Measurements from ENCODE around the gene AK9.
A peak's percentile ranks its signal among the peaks of the same experiment; 100 is the strongest.

Gene AK9

DNA sequence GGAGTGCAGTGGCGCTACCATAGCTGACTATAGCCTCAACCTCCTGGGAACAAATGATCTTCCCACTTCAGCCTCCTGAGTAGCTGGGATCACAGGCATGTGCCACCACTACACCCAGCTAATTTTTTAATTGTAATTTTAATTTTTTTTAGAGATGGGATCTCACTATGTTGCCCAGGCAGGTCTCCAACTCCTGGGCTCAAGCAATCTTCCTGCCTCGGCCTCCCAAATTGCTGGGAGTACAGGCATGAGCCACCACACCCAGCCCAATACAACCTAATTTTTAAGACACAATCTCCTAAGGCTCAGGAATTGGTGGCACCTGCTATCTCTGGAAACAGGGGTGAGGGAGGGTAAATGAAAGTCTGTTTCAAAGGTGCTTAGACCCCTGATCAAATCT is 213.8 kb downstream of the AK9 start:
- Histone ChIP-seq H4K8ac (ENCODE audit: low read depth, low read length) (no peak overlapping the region), H3K79me1 (ENCODE audit: low read length) (peaks cover 36% of the 10 kb centered on the region), H3K27ac (ENCODE audit: low read depth, low read length) (peak overlapping the region; percentile 17), H3K36me3 (ENCODE audit: control insufficient read depth, insufficient read depth, low read length) (peaks cover 10% of the 10 kb centered on the region), H3K18ac (ENCODE audit: low read length) (no peak overlapping the region), H4K5ac (ENCODE audit: low read length) (no peak overlapping the region), H3K4me3 (ENCODE audit: low read length) (no peak overlapping the region), H3K56ac (ENCODE audit: low read length) (no peak overlapping the region), H2AK5ac (ENCODE audit: low read length) (no peak overlapping the region), H3K79me2 (ENCODE audit: control insufficient read depth, insufficient read depth, low read length) (peaks cover 46% of the 10 kb centered on the region), H3K4ac (ENCODE audit: low read depth, low read length) (no peak overlapping the region), H2BK15ac (replicated peaks; ENCODE audit: low read depth) (no peak overlapping the region), H3K4me1 (ENCODE audit: control insufficient read depth, low read depth, low read length) (peaks cover 10% of the 10 kb centered on the region), H3K23ac (ENCODE audit: low read length) (peak overlapping the region; percentile 66), H2BK5ac (ENCODE audit: low read length) (no peak overlapping the region), H2BK120ac (ENCODE audit: low read depth, low read length) (no peak overlapping the region), H3K27me3 (ENCODE audit: insufficient read depth, low read length, poor library complexity) (no peaks in the 10 kb centered on the region), H3K9ac (ENCODE audit: low read length) (no peak overlapping the region), H3K4me2 (ENCODE audit: low read length) (no peak overlapping the region)
- no peak for DNase-seq
- WGBS (ENCODE audit: extremely low coverage, insufficient coverage, low lambda C conversion rate) = no CpG with 5 or more reads among the region's 2 CpGs

DNA sequence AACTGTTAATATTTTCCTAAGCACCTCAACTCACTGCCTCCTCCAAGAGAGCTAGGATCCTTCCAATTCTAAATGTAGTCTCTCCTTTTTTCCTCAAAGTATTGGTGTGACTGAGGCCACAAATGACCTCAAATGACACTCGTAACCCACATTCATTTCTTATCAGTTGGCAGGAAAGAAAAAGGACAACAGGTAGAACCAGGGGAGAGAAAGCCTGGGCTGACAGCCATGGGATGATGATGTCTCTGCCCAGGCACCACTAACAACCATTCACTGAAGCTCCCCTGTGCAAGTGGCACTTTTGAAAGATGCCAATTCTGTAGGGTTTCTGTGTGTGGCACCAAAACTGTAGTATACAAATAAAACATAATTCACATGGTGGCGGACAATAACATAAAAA is 215.4 kb downstream of the AK9 start:
- no peak overlapping the region for H3K4me3 ChIP-seq (ENCODE audit: low read length)
- H3K27me3 ChIP-seq (ENCODE audit: insufficient read depth, low read length, poor library complexity) = no peaks in the 10 kb centered on the region
- peaks cover 3% of the 10 kb centered on the region for H3K4me1 ChIP-seq (ENCODE audit: control insufficient read depth, low read depth, low read length)
- H3K18ac ChIP-seq (ENCODE audit: low read length) = no peak overlapping the region
- H2BK15ac ChIP-seq (replicated peaks; ENCODE audit: low read depth) = no peak overlapping the region
- H3K79me2 ChIP-seq (ENCODE audit: control insufficient read depth, insufficient read depth, low read length) = peaks cover 32% of the 10 kb centered on the region
- no peak overlapping the region for H2BK5ac ChIP-seq (ENCODE audit: low read length)
- H3K79me1 ChIP-seq (ENCODE audit: low read length) = peaks cover 34% of the 10 kb centered on the region
- H3K36me3 ChIP-seq (ENCODE audit: control insufficient read depth, insufficient read depth, low read length) = peaks cover 21% of the 10 kb centered on the region
- H3K9ac ChIP-seq (ENCODE audit: low read length) = no peak overlapping the region
- no CpG with 5 or more reads among the region's 2 CpGs for WGBS (ENCODE audit: extremely low coverage, insufficient coverage, low lambda C conversion rate)
- no peak overlapping the region for H2AK5ac ChIP-seq (ENCODE audit: low read length)
- H3K56ac ChIP-seq (ENCODE audit: low read length) = no peak overlapping the region
- no peak for DNase-seq
- no peak overlapping the region for H3K4me2 ChIP-seq (ENCODE audit: low read length)
- H3K23ac ChIP-seq (ENCODE audit: low read length) = no peak overlapping the region
- no peak overlapping the region for H3K4ac ChIP-seq (ENCODE audit: low read depth, low read length)
- H3K27ac ChIP-seq (ENCODE audit: low read depth, low read length) = no peak overlapping the region
- H2BK120ac ChIP-seq (ENCODE audit: low read depth, low read length) = no peak overlapping the region
- no peak overlapping the region for H4K5ac ChIP-seq (ENCODE audit: low read length)
- no peak overlapping the region for H4K8ac ChIP-seq (ENCODE audit: low read depth, low read length)

DNA sequence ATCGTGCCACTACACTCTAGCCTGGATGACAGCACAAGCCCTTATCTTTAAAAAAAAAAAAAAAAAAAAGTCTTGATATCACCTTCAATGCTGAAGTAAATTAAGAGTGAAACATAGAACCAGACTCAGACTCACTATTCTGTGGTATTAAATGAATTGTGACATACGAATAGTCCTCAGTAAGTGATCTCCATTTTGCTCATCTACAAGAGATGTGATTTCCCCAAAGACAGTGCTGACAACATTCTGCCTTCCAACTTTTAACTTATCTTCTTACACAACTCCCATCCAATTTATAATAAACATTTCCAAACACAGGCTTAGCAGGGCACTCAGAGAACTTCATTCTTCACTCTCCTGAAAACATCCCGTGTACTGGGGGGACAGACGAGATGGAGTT is 216.0 kb downstream of the AK9 start:
- H3K79me2 ChIP-seq (ENCODE audit: control insufficient read depth, insufficient read depth, low read length) = peaks cover 26% of the 10 kb centered on the region
- H2BK5ac ChIP-seq (ENCODE audit: low read length) = no peak overlapping the region
- H3K36me3 ChIP-seq (ENCODE audit: control insufficient read depth, insufficient read depth, low read length) = peaks cover 25% of the 10 kb centered on the region
- no peak overlapping the region for H3K56ac ChIP-seq (ENCODE audit: low read length)
- H3K4me3 ChIP-seq (ENCODE audit: low read length) = no peak overlapping the region
- DNase-seq = no peak
- no peak overlapping the region for H2AK5ac ChIP-seq (ENCODE audit: low read length)
- no CpG with 5 or more reads among the region's 4 CpGs for WGBS (ENCODE audit: extremely low coverage, insufficient coverage, low lambda C conversion rate)
- H3K4ac ChIP-seq (ENCODE audit: low read depth, low read length) = no peak overlapping the region
- no peaks in the 10 kb centered on the region for H3K27me3 ChIP-seq (ENCODE audit: insufficient read depth, low read length, poor library complexity)
- no peak overlapping the region for H3K23ac ChIP-seq (ENCODE audit: low read length)
- H3K9ac ChIP-seq (ENCODE audit: low read length) = no peak overlapping the region
- peaks cover 33% of the 10 kb centered on the region for H3K79me1 ChIP-seq (ENCODE audit: low read length)
- no peak overlapping the region for H3K18ac ChIP-seq (ENCODE audit: low read length)
- H2BK120ac ChIP-seq (ENCODE audit: low read depth, low read length) = no peak overlapping the region
- no peak overlapping the region for H2BK15ac ChIP-seq (replicated peaks; ENCODE audit: low read depth)
- H3K27ac ChIP-seq (ENCODE audit: low read depth, low read length) = no peak overlapping the region
- peaks cover 2% of the 10 kb centered on the region for H3K4me1 ChIP-seq (ENCODE audit: control insufficient read depth, low read depth, low read length)
- H4K8ac ChIP-seq (ENCODE audit: low read depth, low read length) = no peak overlapping the region
- no peak overlapping the region for H4K5ac ChIP-seq (ENCODE audit: low read length)
- no peak overlapping the region for H3K4me2 ChIP-seq (ENCODE audit: low read length)

DNA sequence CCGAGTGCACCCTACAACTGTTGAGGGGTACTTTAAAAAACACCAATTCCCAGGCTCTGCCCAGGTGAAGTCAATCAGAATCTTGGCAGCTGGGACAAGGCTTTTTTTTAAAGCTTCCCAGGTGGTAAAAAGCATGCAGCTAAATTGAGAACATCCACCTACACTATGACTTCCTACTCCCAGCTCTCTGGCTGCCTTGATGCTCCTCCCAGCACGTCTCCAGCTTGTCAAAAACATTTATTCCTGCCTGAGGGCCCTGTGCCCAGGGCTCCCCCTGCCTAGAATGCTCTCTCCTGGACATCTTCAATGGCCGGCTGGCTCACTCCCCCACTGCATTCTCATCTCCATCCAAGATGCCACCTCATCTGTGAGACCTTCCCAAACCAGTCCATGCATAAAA is 217.9 kb downstream of the AK9 start:
- H3K36me3 ChIP-seq (ENCODE audit: control insufficient read depth, insufficient read depth, low read length) = peaks cover 27% of the 10 kb centered on the region
- no peak overlapping the region for H4K8ac ChIP-seq (ENCODE audit: low read depth, low read length)
- no peak overlapping the region for H2BK5ac ChIP-seq (ENCODE audit: low read length)
- no peak overlapping the region for H3K9ac ChIP-seq (ENCODE audit: low read length)
- no peak overlapping the region for H2BK15ac ChIP-seq (replicated peaks; ENCODE audit: low read depth)
- peaks cover 14% of the 10 kb centered on the region for H3K79me2 ChIP-seq (ENCODE audit: control insufficient read depth, insufficient read depth, low read length)
- no peak overlapping the region for H3K56ac ChIP-seq (ENCODE audit: low read length)
- H3K18ac ChIP-seq (ENCODE audit: low read length) = no peak overlapping the region
- no peak overlapping the region for H3K23ac ChIP-seq (ENCODE audit: low read length)
- no peaks in the 10 kb centered on the region for H3K27me3 ChIP-seq (ENCODE audit: insufficient read depth, low read length, poor library complexity)
- H2AK5ac ChIP-seq (ENCODE audit: low read length) = no peak overlapping the region
- no CpG with 5 or more reads among the region's 3 CpGs for WGBS (ENCODE audit: extremely low coverage, insufficient coverage, low lambda C conversion rate)
- no peak overlapping the region for H2BK120ac ChIP-seq (ENCODE audit: low read depth, low read length)
- no peak overlapping the region for H3K4me2 ChIP-seq (ENCODE audit: low read length)
- H4K5ac ChIP-seq (ENCODE audit: low read length) = no peak overlapping the region
- DNase-seq = no peak
- no peak overlapping the region for H3K4ac ChIP-seq (ENCODE audit: low read depth, low read length)
- peaks cover 2% of the 10 kb centered on the region for H3K4me1 ChIP-seq (ENCODE audit: control insufficient read depth, low read depth, low read length)
- H3K79me1 ChIP-seq (ENCODE audit: low read length) = peaks cover 30% of the 10 kb centered on the region
- no peak overlapping the region for H3K27ac ChIP-seq (ENCODE audit: low read depth, low read length)
- H3K4me3 ChIP-seq (ENCODE audit: low read length) = no peak overlapping the region

DNA sequence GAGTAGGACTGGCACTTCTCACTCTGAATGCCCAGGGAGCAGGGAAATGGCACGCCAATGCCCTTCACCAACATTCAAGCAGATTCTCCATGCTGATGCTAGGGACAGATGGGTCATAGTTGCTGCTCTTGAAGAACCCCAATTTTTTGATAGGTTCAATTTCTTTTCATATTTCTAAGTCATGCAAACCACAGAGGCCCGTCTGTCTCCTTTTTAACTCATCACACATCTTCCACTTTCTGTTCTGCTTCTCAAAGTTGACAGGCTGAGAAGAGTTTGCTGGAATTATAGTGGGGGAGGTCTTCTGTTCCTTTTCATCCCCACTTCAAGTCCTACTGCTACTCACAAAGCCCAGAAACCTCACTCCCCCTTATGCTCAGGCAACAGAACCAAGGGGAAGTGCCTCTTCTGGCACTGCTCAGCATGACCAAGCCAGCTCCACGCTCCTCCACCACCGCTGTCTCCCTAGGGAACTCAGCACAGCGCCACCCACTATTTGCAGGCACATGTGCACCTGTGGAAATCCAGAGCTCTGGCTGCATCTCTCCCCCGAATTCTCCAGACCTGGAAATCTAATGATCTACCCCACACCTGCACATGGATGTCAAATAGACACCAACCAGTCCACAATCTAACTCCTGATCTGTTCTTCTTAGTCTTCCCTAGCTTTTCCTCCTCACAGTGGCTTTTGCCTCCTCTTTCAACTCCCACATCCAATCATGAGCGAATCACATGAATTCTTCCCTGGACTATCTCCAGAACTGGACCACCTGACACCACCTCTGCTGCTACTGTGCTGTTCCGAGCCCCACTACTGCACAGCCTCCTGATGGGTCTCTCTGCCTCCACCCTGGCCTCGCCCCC is 218.6 kb downstream of the AK9 start:
- Histone ChIP-seq H3K23ac (ENCODE audit: low read length) (no peak overlapping the region), H3K18ac (ENCODE audit: low read length) (no peak overlapping the region), H2AK5ac (ENCODE audit: low read length) (no peak overlapping the region), H3K4ac (ENCODE audit: low read depth, low read length) (no peak overlapping the region), H3K4me2 (ENCODE audit: low read length) (no peak overlapping the region), H4K5ac (ENCODE audit: low read length) (no peak overlapping the region), H2BK120ac (ENCODE audit: low read depth, low read length) (no peak overlapping the region), H2BK5ac (ENCODE audit: low read length) (no peak overlapping the region), H3K9ac (ENCODE audit: low read length) (no peak overlapping the region), H3K4me3 (ENCODE audit: low read length) (no peak overlapping the region), H3K56ac (ENCODE audit: low read length) (no peak overlapping the region), H2BK15ac (replicated peaks; ENCODE audit: low read depth) (no peak overlapping the region), H4K8ac (ENCODE audit: low read depth, low read length) (no peak overlapping the region), H3K27ac (ENCODE audit: low read depth, low read length) (no peak overlapping the region), H3K27me3 (ENCODE audit: insufficient read depth, low read length, poor library complexity) (no peaks in the 10 kb centered on the region), H3K36me3 (ENCODE audit: control insufficient read depth, insufficient read depth, low read length) (peaks cover 27% of the 10 kb centered on the region), H3K79me1 (ENCODE audit: low read length) (peaks cover 27% of the 10 kb centered on the region), H3K4me1 (ENCODE audit: control insufficient read depth, low read depth, low read length) (no peaks in the 10 kb centered on the region), H3K79me2 (ENCODE audit: control insufficient read depth, insufficient read depth, low read length) (peaks cover 7% of the 10 kb centered on the region)
- no peak for DNase-seq
- WGBS (ENCODE audit: extremely low coverage, insufficient coverage, low lambda C conversion rate) = no CpG with 5 or more reads among the region's 9 CpGs

Data from mesendoderm (in vitro differentiated cells).